Epithelial cell of esophagus (primary cell): ENCODE measurements around the gene AGK.
A peak's percentile ranks its signal among the peaks of the same experiment; 100 is the strongest.

ENCODE experiments used
- DNase-seq: peaks from one replicate; pipeline ENCODE4 v3.0.0; 2010; ENCODE audit warnings: low read depth
- H3K4me3 ChIP-seq: 2 replicates; pipeline ENCODE4 v1.5.1; 2011; ENCODE audit warnings: mild to moderate bottlenecking, low read length, control low read depth
- TF ChIP-seq, protein P1 (sequence below): IDR thresholded peaks from 2 replicates; pipeline ENCODE4 v1.5.1; 2011; ENCODE audit warnings: low read depth, mild to moderate bottlenecking, low read length, control low read depth, inconsistent platforms; ENCODE audit not compliant: insufficient read depth; ENCODE audit errors: missing control alignments

The AGK gene

DNA sequence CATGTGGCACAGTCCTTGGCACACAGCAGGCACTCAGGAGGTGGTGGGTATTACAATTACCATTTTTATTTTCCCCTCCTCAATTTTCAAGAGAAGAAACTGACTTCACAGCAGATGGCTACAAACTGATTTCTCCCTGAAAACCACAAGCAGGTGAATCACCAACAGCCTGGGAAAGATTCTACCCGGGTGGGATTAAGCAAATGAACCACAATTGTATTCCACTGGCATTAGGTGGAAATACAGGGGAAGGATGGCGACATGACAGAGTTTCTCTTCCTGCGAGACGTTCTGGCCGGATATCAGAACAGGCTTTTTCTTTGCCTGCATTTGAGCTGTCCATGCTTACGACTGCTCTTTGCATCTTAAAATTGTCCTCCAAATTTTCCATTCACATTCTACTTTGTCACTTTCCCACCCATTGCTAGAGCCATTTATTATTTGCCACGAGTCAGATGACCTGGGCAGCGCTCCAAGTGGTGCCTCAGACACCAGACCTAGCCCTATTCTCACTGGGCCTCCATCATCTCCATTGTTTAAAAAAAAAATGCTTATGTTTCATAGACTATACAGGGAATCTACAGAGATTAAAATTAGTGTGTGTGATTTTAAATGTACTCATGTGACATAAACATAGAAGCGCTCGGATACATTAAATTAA lies 146.1 kb downstream of the AGK start:
- peak; percentile 78 for DNase-seq
- TF ChIP-seq, protein P1, sequence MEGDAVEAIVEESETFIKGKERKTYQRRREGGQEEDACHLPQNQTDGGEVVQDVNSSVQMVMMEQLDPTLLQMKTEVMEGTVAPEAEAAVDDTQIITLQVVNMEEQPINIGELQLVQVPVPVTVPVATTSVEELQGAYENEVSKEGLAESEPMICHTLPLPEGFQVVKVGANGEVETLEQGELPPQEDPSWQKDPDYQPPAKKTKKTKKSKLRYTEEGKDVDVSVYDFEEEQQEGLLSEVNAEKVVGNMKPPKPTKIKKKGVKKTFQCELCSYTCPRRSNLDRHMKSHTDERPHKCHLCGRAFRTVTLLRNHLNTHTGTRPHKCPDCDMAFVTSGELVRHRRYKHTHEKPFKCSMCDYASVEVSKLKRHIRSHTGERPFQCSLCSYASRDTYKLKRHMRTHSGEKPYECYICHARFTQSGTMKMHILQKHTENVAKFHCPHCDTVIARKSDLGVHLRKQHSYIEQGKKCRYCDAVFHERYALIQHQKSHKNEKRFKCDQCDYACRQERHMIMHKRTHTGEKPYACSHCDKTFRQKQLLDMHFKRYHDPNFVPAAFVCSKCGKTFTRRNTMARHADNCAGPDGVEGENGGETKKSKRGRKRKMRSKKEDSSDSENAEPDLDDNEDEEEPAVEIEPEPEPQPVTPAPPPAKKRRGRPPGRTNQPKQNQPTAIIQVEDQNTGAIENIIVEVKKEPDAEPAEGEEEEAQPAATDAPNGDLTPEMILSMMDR, result no peak
- H3K4me3 ChIP-seq, result no peak overlapping the region

DNA sequence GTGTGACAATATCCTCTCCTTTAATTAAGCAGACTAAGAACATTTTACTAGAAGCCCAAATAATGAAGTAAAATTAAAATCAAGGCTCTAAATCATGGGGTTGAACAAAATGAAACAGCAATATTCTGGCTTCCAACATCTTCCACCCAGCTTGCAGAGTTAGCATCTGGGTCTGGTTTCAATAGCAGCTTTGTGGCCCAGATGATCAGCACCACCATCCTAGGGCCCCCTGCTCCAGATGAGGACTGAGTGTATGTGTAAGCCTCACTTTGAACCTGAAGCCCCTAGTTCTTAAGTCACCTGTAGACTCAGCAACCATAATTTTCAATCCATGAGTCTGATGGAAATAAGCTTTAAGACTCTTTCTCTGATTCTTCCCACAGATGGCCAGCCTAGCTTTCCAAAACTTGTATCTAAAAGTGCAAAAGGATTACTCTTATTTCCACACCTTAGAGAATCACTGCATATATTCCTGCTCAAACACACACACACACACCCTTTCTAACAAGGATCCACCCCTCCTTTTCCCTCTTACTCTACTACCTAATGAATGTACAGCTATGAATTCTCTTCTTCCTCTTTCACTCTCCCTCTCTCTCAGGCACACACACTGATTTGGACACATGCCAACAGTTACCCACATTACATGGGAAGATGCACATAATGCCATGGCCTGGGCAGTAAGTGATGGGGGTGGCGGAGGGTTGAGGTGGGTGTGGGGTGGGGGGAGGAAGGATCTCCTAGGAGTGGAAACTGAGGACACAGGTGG lies 147.2 kb downstream of the AGK start:
- no peak overlapping the region for H3K4me3 ChIP-seq
- TF ChIP-seq, protein P1, result no peak
- DNase-seq, result no peak

DNA sequence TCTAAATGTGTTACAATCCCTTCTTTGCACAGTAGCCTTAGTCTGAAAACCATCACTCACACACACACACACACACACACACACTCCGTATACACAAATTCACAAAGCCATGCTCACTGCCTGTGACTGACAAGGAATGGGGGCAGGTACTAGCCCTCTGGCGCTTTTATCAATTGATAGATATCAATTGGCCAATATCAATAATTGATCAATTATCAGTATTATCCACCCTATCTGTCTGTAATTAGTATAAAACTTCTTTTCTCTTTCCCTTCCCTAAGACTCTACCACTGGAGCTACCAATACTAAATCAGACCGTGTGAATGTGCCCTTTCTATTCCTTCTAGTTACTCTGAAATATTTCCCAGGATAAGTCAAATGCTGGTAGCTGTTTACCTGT lies 148.7 kb downstream of the AGK start:
- no peak for DNase-seq
- TF ChIP-seq, protein P1, result no peak
- no peak overlapping the region for H3K4me3 ChIP-seq

DNA sequence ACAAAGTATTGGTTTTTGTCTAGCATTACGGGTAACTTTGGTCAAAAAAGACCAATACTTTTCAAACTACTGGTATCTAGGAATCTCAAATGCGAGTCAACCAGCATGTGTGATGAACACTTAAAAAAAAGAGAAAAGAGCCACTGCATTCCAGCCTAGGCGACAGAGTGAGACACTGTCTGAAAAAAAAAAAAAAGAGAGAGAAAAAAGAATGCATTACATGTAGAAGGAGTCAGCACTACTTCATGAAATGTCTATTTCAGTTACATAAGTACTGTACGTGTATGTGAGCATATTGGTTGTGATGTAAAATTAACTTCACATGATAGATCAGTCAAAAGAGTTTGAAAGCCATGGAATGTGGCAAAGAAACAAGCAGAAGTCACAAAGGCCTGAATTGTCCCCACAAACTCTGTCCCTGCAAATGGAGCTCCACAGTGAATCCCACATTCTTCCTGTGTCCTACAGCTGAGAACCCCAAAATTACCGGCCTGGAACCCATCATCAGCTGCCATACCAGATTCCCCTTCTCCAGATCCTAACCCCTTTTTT lies 149.2 kb downstream of the AGK start:
- TF ChIP-seq, protein P1, result no peak
- no peak overlapping the region for H3K4me3 ChIP-seq
- DNase-seq, result no peak

DNA sequence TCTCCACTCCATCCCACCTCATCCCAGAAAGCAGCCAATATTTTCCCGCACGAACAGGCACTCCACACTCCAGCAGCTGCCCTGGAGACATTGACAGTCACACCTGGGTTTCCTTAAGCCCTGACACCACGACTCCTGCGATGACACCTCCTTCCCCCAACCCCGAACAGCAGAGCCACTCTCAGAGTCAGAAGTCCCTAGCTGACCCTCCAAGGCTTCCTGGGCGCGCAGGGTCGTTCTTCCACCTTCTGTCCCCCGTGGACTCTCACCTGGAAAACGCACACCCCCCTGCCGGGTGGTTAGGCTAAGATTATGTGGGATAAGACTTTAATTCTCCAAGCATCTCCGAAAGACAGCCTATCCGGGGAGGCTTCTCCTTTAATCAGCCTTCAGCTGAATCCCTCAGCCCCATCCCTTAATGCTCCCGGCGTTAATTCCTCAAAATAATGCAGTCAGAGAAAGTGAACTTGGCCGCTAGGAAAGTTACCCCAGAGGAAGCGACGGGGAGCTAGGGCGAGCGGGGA lies 149.7 kb downstream of the AGK start:
- no peak for DNase-seq
- H3K4me3 ChIP-seq, result peak overlapping the region; percentile 56
- TF ChIP-seq, protein P1, result no peak

DNA sequence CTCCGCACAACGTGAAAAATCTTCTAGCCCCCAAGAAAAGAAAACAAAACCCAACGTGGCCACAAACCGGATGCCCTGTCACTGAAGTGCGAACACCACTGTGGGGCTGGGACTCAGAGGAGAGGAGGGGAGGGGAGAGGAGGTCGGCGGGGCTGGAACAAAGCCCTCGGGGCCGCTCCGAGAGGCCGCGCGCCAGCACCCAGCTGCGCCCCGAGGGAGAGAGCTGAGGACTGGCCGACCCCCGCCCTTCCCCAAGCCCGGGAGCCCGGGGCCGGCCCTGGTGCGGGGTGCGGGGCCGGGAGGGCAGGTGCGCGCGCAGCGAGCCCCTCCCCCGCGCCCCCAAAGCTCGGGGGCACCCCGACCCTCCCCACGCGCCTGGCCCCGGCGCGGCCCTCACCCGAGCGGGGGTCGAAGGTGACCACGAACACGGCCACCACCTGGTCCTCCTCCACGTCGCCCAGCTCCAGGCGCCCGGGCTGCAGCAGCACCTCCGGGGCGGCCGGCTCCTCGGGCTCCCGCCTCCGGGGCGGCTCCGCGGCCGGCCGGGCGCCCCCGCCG lies 150.4 kb downstream of the AGK start:
- peak overlapping the region; percentile 56 for H3K4me3 ChIP-seq
- DNase-seq, result peak; percentile 23
- TF ChIP-seq, protein P1, result no peak
